ENCODE results near the gene C5orf46. TPM values are rescaled to one million over a fixed set of nuclear protein-coding genes. Genes with fewer than 3 reads are reported as not detected.

Gene C5orf46
- total RNA-seq, 2 experiments from 2014 or later = not detected

GRCh38 chr5:147913786-147914185, 7.4 kb upstream of the C5orf46 start:
- Mint-ChIP-seq H3K36me3 (no peaks in the 10 kb centered on the region), H3K27ac (no peak overlapping the region), H3K27me3 (no peaks in the 10 kb centered on the region), H3K4me1 (no peaks in the 10 kb centered on the region), H3K9me3 (no peaks in the 10 kb centered on the region), H3K4me3 (no peak overlapping the region)
- no peak for ATAC-seq (ENCODE audit: low read depth)
- POLR2A ChIA-PET = no interaction called here
- no peak for DNase-seq

- Mint-ChIP-seq H3K9me3 (no peaks in the 10 kb centered on the region), H3K4me1 (no peaks in the 10 kb centered on the region), H3K4me3 (no peak overlapping the region), H3K36me3 (no peaks in the 10 kb centered on the region), H3K27ac (no peak overlapping the region), H3K27me3 (no peaks in the 10 kb centered on the region)
- DNase-seq (no peak), ATAC-seq (ENCODE audit: low read depth) (no peak)
- POLR2A ChIA-PET = no interaction called here
Observed at GRCh38 chr5:147912011-147912410, 5.7 kb upstream of the C5orf46 start.

- no peak overlapping the region for H3K27ac Mint-ChIP-seq
- ATAC-seq (ENCODE audit: low read depth) = no peak
- no peaks in the 10 kb centered on the region for H3K27me3 Mint-ChIP-seq
Observed at GRCh38 chr5:147911427-147911826, 5.1 kb upstream of the C5orf46 start.

GRCh38 chr5:147904110-147904509, 2.2 kb downstream of the C5orf46 start:
- Mint-ChIP-seq H3K27ac (no peak overlapping the region), H3K4me1 (no peaks in the 10 kb centered on the region), H3K9me3 (no peaks in the 10 kb centered on the region), H3K36me3 (no peaks in the 10 kb centered on the region), H3K27me3 (no peaks in the 10 kb centered on the region), H3K4me3 (no peak overlapping the region)
- DNase-seq (no peak), ATAC-seq (ENCODE audit: low read depth) (no peak)
- POLR2A ChIA-PET = interaction anchor here (0.7 kb wide), 1 partner anchor 821 kb away, joined by 4 read pairs; no protein-coding TSS in a partner anchor

More at GRCh38 chr5:147911427-147911826, 5.1 kb upstream of the C5orf46 start:
- H3K36me3 Mint-ChIP-seq = no peaks in the 10 kb centered on the region
- no peak overlapping the region for H3K4me3 Mint-ChIP-seq
- no peak for DNase-seq
- no peaks in the 10 kb centered on the region for H3K9me3 Mint-ChIP-seq
- POLR2A ChIA-PET = no interaction called here
- H3K4me1 Mint-ChIP-seq = no peaks in the 10 kb centered on the region

GRCh38 chr5:147902609-147903115, 3.7 kb downstream of the C5orf46 start:
- no peaks in the 10 kb centered on the region for H3K27me3 Mint-ChIP-seq
- no peaks in the 10 kb centered on the region for H3K9me3 Mint-ChIP-seq
- no peak overlapping the region for H3K27ac Mint-ChIP-seq
- no peak overlapping the region for H3K4me3 Mint-ChIP-seq
- H3K36me3 Mint-ChIP-seq = no peaks in the 10 kb centered on the region
- DNase-seq = no peak
- H3K4me1 Mint-ChIP-seq = no peaks in the 10 kb centered on the region
- POLR2A ChIA-PET = no interaction called here
- no peak for ATAC-seq (ENCODE audit: low read depth)

GRCh38 chr5:147901599-147902039, 4.7 kb downstream of the C5orf46 start:
- Mint-ChIP-seq H3K9me3 (no peaks in the 10 kb centered on the region), H3K27me3 (no peaks in the 10 kb centered on the region), H3K4me1 (no peaks in the 10 kb centered on the region), H3K27ac (no peak overlapping the region), H3K4me3 (no peak overlapping the region), H3K36me3 (no peaks in the 10 kb centered on the region)
- DNase-seq = no peak
- POLR2A ChIA-PET = no interaction called here
- no peak for ATAC-seq (ENCODE audit: low read depth)

GRCh38 chr5:147898875-147899401, 7.4 kb downstream of the C5orf46 start:
- DNase-seq (no peak), ATAC-seq (ENCODE audit: low read depth) (no peak)
- Mint-ChIP-seq H3K36me3 (no peaks in the 10 kb centered on the region), H3K27ac (no peak overlapping the region), H3K9me3 (no peaks in the 10 kb centered on the region), H3K4me3 (no peak overlapping the region), H3K4me1 (no peaks in the 10 kb centered on the region), H3K27me3 (no peaks in the 10 kb centered on the region)
- POLR2A ChIA-PET = no interaction called here

GRCh38 chr5:147895864-147896263, 10.5 kb downstream of the C5orf46 start:
- Mint-ChIP-seq H3K27me3 (peaks cover 2% of the 10 kb centered on the region), H3K4me1 (no peaks in the 10 kb centered on the region), H3K4me3 (no peak overlapping the region), H3K9me3 (no peaks in the 10 kb centered on the region), H3K36me3 (no peaks in the 10 kb centered on the region), H3K27ac (no peak overlapping the region)
- ATAC-seq (ENCODE audit: low read depth) (no peak), DNase-seq (no peak)
- POLR2A ChIA-PET = no interaction called here

- Mint-ChIP-seq H3K4me1 (no peaks in the 10 kb centered on the region), H3K4me3 (no peak overlapping the region), H3K36me3 (no peaks in the 10 kb centered on the region), H3K27me3 (peaks cover 2% of the 10 kb centered on the region), H3K27ac (no peak overlapping the region), H3K9me3 (no peaks in the 10 kb centered on the region)
- ATAC-seq (ENCODE audit: low read depth) (no peak), DNase-seq (no peak)
- POLR2A ChIA-PET = no interaction called here
Observed at GRCh38 chr5:147893820-147894219, 12.5 kb downstream of the C5orf46 start.

GRCh38 chr5:147892696-147893296, 13.5 kb downstream of the C5orf46 start:
- DNase-seq (no peak), ATAC-seq (ENCODE audit: low read depth) (no peak)
- peaks cover 3% of the 10 kb centered on the region for H3K27me3 Mint-ChIP-seq
- POLR2A ChIA-PET = no interaction called here
- H3K4me3 Mint-ChIP-seq = no peak overlapping the region
- H3K36me3 Mint-ChIP-seq = no peaks in the 10 kb centered on the region
- no peaks in the 10 kb centered on the region for H3K4me1 Mint-ChIP-seq
- no peaks in the 10 kb centered on the region for H3K9me3 Mint-ChIP-seq
- no peak overlapping the region for H3K27ac Mint-ChIP-seq

GRCh38 chr5:147887930-147888329, 18.4 kb downstream of the C5orf46 start:
- POLR2A ChIA-PET = no interaction called here
- no peaks in the 10 kb centered on the region for H3K4me1 Mint-ChIP-seq
- H3K4me3 Mint-ChIP-seq = no peak overlapping the region
- H3K36me3 Mint-ChIP-seq = no peaks in the 10 kb centered on the region
- no peaks in the 10 kb centered on the region for H3K9me3 Mint-ChIP-seq
- H3K27me3 Mint-ChIP-seq = peaks cover 5% of the 10 kb centered on the region
- DNase-seq (no peak), ATAC-seq (ENCODE audit: low read depth) (no peak)
- no peak overlapping the region for H3K27ac Mint-ChIP-seq

- Mint-ChIP-seq H3K4me1 (no peaks in the 10 kb centered on the region), H3K9me3 (no peaks in the 10 kb centered on the region), H3K27me3 (peaks cover 4% of the 10 kb centered on the region), H3K36me3 (no peaks in the 10 kb centered on the region), H3K27ac (no peak overlapping the region), H3K4me3 (no peak overlapping the region)
- POLR2A ChIA-PET = no interaction called here
- DNase-seq = no peak
- no peak for ATAC-seq (ENCODE audit: low read depth)
Observed at GRCh38 chr5:147887026-147887627, 19.2 kb downstream of the C5orf46 start.

GRCh38 chr5:147882586-147883313, 23.6 kb downstream of the C5orf46 start:
- Mint-ChIP-seq H3K27ac (no peak overlapping the region), H3K4me1 (no peaks in the 10 kb centered on the region), H3K36me3 (no peaks in the 10 kb centered on the region), H3K9me3 (no peaks in the 10 kb centered on the region), H3K27me3 (peaks cover 2% of the 10 kb centered on the region), H3K4me3 (no peak overlapping the region)
- DNase-seq (no peak), ATAC-seq (ENCODE audit: low read depth) (no peak)
- POLR2A ChIA-PET = no interaction called here

- no peak overlapping the region for H3K27ac Mint-ChIP-seq
- peaks cover 2% of the 10 kb centered on the region for H3K27me3 Mint-ChIP-seq
- H3K4me3 Mint-ChIP-seq = no peak overlapping the region
- DNase-seq (no peak), ATAC-seq (ENCODE audit: low read depth) (no peak)
- POLR2A ChIA-PET = no interaction called here
- no peaks in the 10 kb centered on the region for H3K36me3 Mint-ChIP-seq
- no peaks in the 10 kb centered on the region for H3K9me3 Mint-ChIP-seq
- H3K4me1 Mint-ChIP-seq = no peaks in the 10 kb centered on the region
Observed at GRCh38 chr5:147880487-147880886, 25.9 kb downstream of the C5orf46 start.

Measured in activated naive CD8-positive, alpha-beta T cell treated with anti-CD3 and anti-CD28 coated beads, Interleukin-2, amount 10 ng/mL, durations not matched to agents 7 days and 5 days (primary cell).